NCI-H526 treated with DMSO at 0.1 percent for 48 hours (cell line): Measurements from ENCODE around the gene HSPA12B.

ENCODE experiments used
- DNase-seq: peaks from one replicate; lab custom pipeline; 2025; lab: John Stamatoyannopoulos, UW

The HSPA12B gene

GRCh38 chr20:3705491-3705969 is 27.0 kb upstream of the HSPA12B start:
- no peak for DNase-seq

- no peak for DNase-seq
Observed at GRCh38 chr20:3705970-3706739, 26.3 kb upstream of the HSPA12B start.

GRCh38 chr20:3706774-3707507 is 25.5 kb upstream of the HSPA12B start:
- DNase-seq: no peak

GRCh38 chr20:3707508-3707899 is 25.0 kb upstream of the HSPA12B start:
- DNase-seq: no peak

GRCh38 chr20:3710011-3710466 is 22.4 kb upstream of the HSPA12B start:
- no peak for DNase-seq

GRCh38 chr20:3710703-3711483 is 21.6 kb upstream of the HSPA12B start:
- DNase-seq: peak; percentile 18

- no peak for DNase-seq
Observed at GRCh38 chr20:3711484-3711941, 21.0 kb upstream of the HSPA12B start.

GRCh38 chr20:3712279-3712873 is 20.1 kb upstream of the HSPA12B start, which contains the start of gene SIGLEC1:
SIGLEC1 (minus strand) TSS chr20:3712600; CDS start chr20:3707128, 5,472 bp downstream.
- no peak for DNase-seq

GRCh38 chr20:3714092-3714491 is 18.4 kb upstream of the HSPA12B start:
- DNase-seq: no peak

- peak; percentile 37 for DNase-seq
Observed at GRCh38 chr20:3716195-3716834, 16.2 kb upstream of the HSPA12B start.

GRCh38 chr20:3719046-3719445 is 13.4 kb upstream of the HSPA12B start:
- DNase-seq: no peak

- no peak for DNase-seq
Observed at GRCh38 chr20:3720068-3720467, 12.4 kb upstream of the HSPA12B start.

- no peak for DNase-seq
Observed at GRCh38 chr20:3720626-3721025, 11.9 kb upstream of the HSPA12B start.

- DNase-seq: no peak
Observed at GRCh38 chr20:3721912-3722311, 10.6 kb upstream of the HSPA12B start.

- DNase-seq: no peak
Observed at GRCh38 chr20:3723284-3723683, 9.2 kb upstream of the HSPA12B start.

GRCh38 chr20:3724356-3724755 is 8.1 kb upstream of the HSPA12B start:
- DNase-seq: no peak

- no peak for DNase-seq
Observed at GRCh38 chr20:3727401-3728021, 5.0 kb upstream of the HSPA12B start.

GRCh38 chr20:3728354-3728753 is 4.1 kb upstream of the HSPA12B start:
- DNase-seq: no peak

GRCh38 chr20:3728876-3729275 is 3.6 kb upstream of the HSPA12B start:
- no peak for DNase-seq

- no peak for DNase-seq
Observed at GRCh38 chr20:3729378-3729777, 3.1 kb upstream of the HSPA12B start.
